ENCODE data around the gene RPS5. TPM values are rescaled to one million over a fixed set of nuclear protein-coding genes. Genes with fewer than 3 reads are reported as not detected.
A peak's percentile ranks its signal among the peaks of the same experiment; 100 is the strongest.

RPS5 gene
- total and polyA plus RNA-seq, 9 of the 15 experiments (the other 6 are each of a cell fraction or from before 2014, with no cell fraction given) = 1,228 to 3,570 (median 2,484) TPM

DNA sequence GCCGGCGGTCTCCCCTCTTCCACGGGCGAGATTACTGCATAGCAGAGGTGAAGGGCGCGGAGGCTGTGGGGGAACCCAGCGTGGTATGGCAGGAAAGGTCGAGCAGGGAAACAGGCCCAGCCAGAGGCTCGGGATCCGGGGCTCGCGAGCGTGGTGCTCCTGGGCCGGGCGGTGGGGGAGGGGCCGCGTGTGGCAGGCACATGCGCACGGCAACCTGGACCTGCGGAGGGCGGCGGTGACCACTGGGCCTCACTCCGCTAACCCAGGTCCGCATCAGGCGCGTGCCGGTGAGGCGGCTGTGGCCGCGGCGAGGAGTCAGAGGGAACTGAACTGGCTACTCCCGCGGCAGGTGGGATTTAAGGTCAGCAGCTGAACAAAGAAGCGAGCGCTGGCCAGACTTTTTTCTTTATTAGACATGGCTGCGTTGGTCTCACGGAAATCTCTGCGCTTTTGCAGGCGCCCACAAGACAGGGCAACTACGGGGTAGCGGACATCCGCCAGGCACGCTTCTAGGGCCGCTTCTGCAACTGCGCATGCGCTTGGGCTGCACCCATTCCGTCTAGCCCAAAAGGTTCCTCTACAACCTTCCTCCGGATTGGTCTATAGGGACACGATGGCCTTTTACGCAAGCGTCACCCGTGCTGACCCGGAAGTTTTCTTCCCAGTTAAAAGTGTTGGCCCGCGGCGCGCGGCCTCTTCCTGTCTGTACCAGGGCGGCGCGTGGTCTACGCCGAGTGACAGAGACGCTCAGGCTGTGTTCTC lies at the start of gene RPS5 (continued):
- peak in 1 of 2 experiments; percentile 59; a peak in 1 of 4 replicates for TF ChIP-seq NONO (IDR thresholded peaks at IDR 0.05; ENCODE audit: low read depth in 2 of 2, low read length in 1 of 2)
- TF ChIP-seq NR1H2 (CRISPR knock-in tag; IDR thresholded peaks at IDR 0.05) = 0 out of 2 replicates have a peak, but pooled peaks have one; percentile 50
- TF ChIP-seq RBFOX2 (IDR thresholded peaks at IDR 0.05; ENCODE audit: low read depth, low read length) = peak; percentile 96
- TF ChIP-seq TAF1 (IDR thresholded peaks at IDR 0.05; ENCODE audit: control insufficient read depth, extremely low read depth, insufficient read depth, low read length, severe bottlenecking) = peak; percentile 98
- TF ChIP-seq STAT5A (IDR thresholded peaks at IDR 0.05; ENCODE audit: borderline replicate concordance, low read length) = no peak
- TF ChIP-seq ZNF24 (IDR thresholded peaks at IDR 0.05) = 0 out of 2 replicates have a peak, but pooled peaks have one; percentile 21
- peak; percentile 99 for TF ChIP-seq NR2C2 (CRISPR knock-in tag; IDR thresholded peaks at IDR 0.05)
- TF ChIP-seq NR2C2 (tag; IDR thresholded peaks at IDR 0.05) = peak; percentile 100
- peak; percentile 98 for TF ChIP-seq GABPA (tag; conservative IDR thresholded peaks at IDR 0.05; ENCODE audit: low read depth)
- TF ChIP-seq, protein P1, sequence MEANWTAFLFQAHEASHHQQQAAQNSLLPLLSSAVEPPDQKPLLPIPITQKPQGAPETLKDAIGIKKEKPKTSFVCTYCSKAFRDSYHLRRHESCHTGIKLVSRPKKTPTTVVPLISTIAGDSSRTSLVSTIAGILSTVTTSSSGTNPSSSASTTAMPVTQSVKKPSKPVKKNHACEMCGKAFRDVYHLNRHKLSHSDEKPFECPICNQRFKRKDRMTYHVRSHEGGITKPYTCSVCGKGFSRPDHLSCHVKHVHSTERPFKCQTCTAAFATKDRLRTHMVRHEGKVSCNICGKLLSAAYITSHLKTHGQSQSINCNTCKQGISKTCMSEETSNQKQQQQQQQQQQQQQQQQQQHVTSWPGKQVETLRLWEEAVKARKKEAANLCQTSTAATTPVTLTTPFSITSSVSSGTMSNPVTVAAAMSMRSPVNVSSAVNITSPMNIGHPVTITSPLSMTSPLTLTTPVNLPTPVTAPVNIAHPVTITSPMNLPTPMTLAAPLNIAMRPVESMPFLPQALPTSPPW (CRISPR knock-in tag; IDR thresholded peaks at IDR 0.05) = peak; percentile 60
- TF ChIP-seq CBX1 (IDR thresholded peaks at IDR 0.05; ENCODE audit: low read depth) = peak; percentile 60; the same call in 1 of the 2 replicates
- TF ChIP-seq, protein P2, sequence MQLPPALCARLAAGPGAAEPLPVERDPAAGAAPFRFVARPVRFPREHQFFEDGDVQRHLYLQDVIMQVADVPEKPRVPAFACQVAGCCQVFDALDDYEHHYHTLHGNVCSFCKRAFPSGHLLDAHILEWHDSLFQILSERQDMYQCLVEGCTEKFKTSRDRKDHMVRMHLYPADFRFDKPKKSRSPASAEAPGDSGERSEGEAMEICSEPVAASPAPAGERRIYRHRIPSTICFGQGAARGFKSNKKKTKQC (CRISPR knock-in tag; IDR thresholded peaks at IDR 0.05) = peak; percentile 91
- TF ChIP-seq SMARCA5 (IDR thresholded peaks at IDR 0.05) = peak; percentile 72
- TF ChIP-seq, protein P3, sequence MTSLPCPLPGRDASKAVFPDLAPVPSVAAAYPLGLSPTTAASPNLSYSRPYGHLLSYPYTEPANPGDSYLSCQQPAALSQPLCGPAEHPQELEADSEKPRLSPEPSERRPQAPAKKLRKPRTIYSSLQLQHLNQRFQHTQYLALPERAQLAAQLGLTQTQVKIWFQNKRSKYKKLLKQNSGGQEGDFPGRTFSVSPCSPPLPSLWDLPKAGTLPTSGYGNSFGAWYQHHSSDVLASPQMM (CRISPR knock-in tag; IDR thresholded peaks at IDR 0.05) = no peak
